A549 (cell line): ENCODE results near the gene GPATCH2.

ENCODE experiments used
- EP300 ChIP-seq, 2 experiments: fragments of >200 bp; sonication (Bioruptor Twin); formaldehyde crosslinking; IDR thresholded peaks; 2 replicates in 1 of 2; 3 replicates in 1 of 2; pipeline ENCODE4 v1.6.1; 2016 to 2017
- HOXA7 ChIP-seq: fragments of 250-450 bp; sonication (Bioruptor Pico); IDR thresholded peaks from 2 replicates; pipeline ENCODE4 v1.5.0; 2020; ENCODE audit warnings: mild to moderate bottlenecking, moderate library complexity
- MAFK ChIP-seq: fragments of 450-650 bp; IDR thresholded peaks from 2 replicates; pipeline ENCODE4 v1.6.1; 2014; ENCODE audit not compliant: partially characterized antibody
- POLR2A ChIP-seq: IDR thresholded peaks from 2 replicates; pipeline ENCODE4 v1.6.1; 2012; ENCODE audit warnings: mild to moderate bottlenecking, low read length
- RCOR1 ChIP-seq: fragments of 150-350 bp; IDR thresholded peaks from 2 replicates; pipeline ENCODE4 v1.6.1; 2014; ENCODE audit warnings: antibody characterized with exemption, low read length, low read depth
- SMC3 ChIP-seq: fragments of >200 bp; sonication (Bioruptor Twin); formaldehyde crosslinking; IDR thresholded peaks from 3 replicates; pipeline ENCODE4 v1.6.1; 2018; ENCODE audit warnings: inconsistent platforms
- TF ChIP-seq, protein P1 (sequence below): IDR thresholded peaks from 2 replicates; pipeline ENCODE4 v1.6.1; 2012
- TF ChIP-seq, protein P2 (sequence below): fragments of >200 bp; sonication (Bioruptor Twin); formaldehyde crosslinking; IDR thresholded peaks from 3 replicates; pipeline ENCODE4 v1.5.1; 2016
- TF ChIP-seq, protein P3 (sequence below): fragments of 450-650 bp; IDR thresholded peaks from 2 replicates; pipeline ENCODE4 v1.6.1; 2014; ENCODE audit warnings: antibody characterized with exemption
- TF ChIP-seq, protein P4 (sequence below): fragments of 200-600 bp; sonication (generic); IDR thresholded peaks from 2 replicates; pipeline ENCODE4 v1.6.1; 2016; ENCODE audit warnings: antibody characterized with exemption, mild to moderate bottlenecking, moderate library complexity
- TF ChIP-seq, protein P5 (sequence below): fragments of >200 bp; sonication (Bioruptor Twin); formaldehyde crosslinking; IDR thresholded peaks from 3 replicates; pipeline ENCODE4 v1.6.1; 2016

DNA sequence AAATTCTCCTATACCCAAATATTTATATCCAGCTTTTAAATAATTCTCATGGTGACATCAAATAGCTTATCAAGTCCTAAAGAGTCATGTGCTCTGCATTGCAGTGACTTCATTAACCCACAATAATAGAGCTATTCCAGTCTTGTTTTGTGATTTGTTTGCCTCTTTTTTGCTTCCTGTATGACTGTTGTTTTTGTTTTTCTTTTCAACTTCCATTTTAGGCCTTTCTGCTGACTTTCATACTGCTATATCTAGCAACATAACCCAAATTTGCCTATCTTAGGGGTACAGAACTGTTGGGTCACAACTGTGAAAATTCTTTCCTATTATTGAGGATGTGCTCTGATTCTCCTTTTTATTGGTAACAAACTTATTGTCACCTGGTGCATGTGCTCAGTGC lies 30.5 kb upstream of the GPATCH2 start:
- TF ChIP-seq POLR2A (no peak), EP300 (IDR thresholded peaks at IDR 0.05) (no peak), MAFK (no peak), SMC3 (no peak), RCOR1 (no peak), HOXA7 (CRISPR knock-in tag) (no peak)
- TF ChIP-seq, protein P1, sequence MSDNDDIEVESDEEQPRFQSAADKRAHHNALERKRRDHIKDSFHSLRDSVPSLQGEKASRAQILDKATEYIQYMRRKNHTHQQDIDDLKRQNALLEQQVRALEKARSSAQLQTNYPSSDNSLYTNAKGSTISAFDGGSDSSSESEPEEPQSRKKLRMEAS: no peak
- TF ChIP-seq, protein P2, sequence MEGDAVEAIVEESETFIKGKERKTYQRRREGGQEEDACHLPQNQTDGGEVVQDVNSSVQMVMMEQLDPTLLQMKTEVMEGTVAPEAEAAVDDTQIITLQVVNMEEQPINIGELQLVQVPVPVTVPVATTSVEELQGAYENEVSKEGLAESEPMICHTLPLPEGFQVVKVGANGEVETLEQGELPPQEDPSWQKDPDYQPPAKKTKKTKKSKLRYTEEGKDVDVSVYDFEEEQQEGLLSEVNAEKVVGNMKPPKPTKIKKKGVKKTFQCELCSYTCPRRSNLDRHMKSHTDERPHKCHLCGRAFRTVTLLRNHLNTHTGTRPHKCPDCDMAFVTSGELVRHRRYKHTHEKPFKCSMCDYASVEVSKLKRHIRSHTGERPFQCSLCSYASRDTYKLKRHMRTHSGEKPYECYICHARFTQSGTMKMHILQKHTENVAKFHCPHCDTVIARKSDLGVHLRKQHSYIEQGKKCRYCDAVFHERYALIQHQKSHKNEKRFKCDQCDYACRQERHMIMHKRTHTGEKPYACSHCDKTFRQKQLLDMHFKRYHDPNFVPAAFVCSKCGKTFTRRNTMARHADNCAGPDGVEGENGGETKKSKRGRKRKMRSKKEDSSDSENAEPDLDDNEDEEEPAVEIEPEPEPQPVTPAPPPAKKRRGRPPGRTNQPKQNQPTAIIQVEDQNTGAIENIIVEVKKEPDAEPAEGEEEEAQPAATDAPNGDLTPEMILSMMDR: no peak
- TF ChIP-seq, protein P3, sequence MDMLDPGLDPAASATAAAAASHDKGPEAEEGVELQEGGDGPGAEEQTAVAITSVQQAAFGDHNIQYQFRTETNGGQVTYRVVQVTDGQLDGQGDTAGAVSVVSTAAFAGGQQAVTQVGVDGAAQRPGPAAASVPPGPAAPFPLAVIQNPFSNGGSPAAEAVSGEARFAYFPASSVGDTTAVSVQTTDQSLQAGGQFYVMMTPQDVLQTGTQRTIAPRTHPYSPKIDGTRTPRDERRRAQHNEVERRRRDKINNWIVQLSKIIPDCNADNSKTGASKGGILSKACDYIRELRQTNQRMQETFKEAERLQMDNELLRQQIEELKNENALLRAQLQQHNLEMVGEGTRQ: no peak
- TF ChIP-seq, protein P4, sequence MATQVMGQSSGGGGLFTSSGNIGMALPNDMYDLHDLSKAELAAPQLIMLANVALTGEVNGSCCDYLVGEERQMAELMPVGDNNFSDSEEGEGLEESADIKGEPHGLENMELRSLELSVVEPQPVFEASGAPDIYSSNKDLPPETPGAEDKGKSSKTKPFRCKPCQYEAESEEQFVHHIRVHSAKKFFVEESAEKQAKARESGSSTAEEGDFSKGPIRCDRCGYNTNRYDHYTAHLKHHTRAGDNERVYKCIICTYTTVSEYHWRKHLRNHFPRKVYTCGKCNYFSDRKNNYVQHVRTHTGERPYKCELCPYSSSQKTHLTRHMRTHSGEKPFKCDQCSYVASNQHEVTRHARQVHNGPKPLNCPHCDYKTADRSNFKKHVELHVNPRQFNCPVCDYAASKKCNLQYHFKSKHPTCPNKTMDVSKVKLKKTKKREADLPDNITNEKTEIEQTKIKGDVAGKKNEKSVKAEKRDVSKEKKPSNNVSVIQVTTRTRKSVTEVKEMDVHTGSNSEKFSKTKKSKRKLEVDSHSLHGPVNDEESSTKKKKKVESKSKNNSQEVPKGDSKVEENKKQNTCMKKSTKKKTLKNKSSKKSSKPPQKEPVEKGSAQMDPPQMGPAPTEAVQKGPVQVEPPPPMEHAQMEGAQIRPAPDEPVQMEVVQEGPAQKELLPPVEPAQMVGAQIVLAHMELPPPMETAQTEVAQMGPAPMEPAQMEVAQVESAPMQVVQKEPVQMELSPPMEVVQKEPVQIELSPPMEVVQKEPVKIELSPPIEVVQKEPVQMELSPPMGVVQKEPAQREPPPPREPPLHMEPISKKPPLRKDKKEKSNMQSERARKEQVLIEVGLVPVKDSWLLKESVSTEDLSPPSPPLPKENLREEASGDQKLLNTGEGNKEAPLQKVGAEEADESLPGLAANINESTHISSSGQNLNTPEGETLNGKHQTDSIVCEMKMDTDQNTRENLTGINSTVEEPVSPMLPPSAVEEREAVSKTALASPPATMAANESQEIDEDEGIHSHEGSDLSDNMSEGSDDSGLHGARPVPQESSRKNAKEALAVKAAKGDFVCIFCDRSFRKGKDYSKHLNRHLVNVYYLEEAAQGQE: no peak
- TF ChIP-seq, protein P5, sequence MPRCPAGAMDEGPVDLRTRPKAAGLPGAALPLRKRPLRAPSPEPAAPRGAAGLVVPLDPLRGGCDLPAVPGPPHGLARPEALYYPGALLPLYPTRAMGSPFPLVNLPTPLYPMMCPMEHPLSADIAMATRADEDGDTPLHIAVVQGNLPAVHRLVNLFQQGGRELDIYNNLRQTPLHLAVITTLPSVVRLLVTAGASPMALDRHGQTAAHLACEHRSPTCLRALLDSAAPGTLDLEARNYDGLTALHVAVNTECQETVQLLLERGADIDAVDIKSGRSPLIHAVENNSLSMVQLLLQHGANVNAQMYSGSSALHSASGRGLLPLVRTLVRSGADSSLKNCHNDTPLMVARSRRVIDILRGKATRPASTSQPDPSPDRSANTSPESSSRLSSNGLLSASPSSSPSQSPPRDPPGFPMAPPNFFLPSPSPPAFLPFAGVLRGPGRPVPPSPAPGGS: no peak
